ENCODE results near the gene PRKCQ.

PRKCQ gene

DNA sequence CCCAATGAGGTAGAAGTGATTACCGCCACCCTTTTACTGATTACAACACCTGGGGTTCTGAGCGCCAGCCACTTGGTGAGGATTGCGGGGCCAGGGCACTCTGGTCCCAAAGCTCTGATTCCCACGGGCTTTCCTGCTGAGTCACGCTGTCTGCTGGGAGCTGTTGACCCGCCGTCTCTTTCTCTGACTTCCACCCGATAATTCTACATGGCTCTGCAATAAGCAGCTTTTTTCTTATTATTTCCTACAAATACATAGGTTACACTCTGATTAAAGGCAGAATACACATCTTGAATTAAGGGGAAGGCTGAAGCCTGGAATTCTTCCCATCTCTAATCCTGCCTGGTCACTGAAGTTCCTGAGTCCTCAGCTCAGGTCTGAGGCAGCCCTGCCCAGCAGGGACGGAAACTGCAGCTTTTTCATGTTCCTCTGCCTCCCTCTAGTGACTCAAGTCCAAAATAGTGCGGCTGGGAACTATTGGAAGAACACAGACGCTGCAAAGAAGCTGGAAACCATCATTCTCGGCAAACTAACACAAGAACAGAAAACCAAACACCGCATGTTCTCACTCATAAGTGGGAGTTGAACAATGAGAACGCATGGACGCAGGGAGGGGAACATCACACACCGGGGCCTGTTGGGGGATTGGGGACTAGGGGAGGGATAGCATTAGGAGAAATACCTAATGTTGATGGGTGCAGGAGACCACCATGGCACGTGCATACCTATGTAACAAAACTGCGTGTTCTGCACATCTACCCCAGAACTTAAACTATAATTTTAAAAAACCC, 178.3 kb downstream of the PRKCQ start:
- H3K4me3 ChIP-seq (ENCODE audit: low read length) = no peak overlapping the region
- DNase-seq (ENCODE audit: low read depth, low spot score) = peak; percentile 63

GRCh38 chr10:6400821-6401465, 179.1 kb downstream of the PRKCQ start:
- no peak for DNase-seq (ENCODE audit: low read depth, low spot score)
- H3K4me3 ChIP-seq (ENCODE audit: low read length) = no peak overlapping the region

DNA sequence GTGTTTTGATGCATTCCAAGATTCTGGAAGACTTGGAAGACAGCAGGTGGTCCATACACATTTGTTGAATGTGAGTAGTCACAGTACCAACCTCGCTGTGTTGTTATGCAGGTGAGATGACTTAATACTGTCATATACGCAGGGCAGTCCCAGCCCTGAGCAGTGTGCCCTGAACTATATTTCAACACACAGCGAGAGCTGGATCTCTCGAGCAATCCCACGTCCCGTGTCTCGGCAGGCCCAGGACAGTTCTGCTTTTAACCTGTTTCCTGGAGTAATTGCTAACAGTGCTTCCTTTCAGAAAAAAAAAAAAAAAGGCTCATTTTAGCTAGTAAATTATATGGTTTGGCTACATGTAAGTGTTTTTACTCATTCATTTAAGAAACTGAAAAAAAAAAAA, 179.7 kb downstream of the PRKCQ start:
- H3K4me3 ChIP-seq (ENCODE audit: low read length) = no peak overlapping the region
- DNase-seq (ENCODE audit: low read depth, low spot score) = no peak

DNA sequence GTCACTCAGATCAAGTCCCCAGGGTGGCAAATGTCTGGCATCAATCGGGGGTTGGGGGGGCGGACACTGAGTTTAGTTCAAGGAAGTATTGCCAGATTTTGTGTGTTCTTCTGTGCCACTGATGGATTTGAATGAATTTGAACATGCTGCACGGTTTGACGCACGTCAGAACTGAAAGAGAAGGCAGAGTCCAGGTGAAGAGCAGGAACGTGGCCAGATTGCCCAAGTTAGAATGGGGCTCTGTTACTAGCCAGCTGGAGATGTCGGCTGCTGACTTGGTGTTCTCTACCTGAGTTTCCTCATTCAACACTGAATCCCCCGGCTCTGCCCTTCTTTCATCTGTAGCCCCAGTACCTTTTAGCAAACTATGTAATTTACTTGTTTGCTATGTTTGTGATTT, 180.2 kb downstream of the PRKCQ start:
- no peak for DNase-seq (ENCODE audit: low read depth, low spot score)
- no peak overlapping the region for H3K4me3 ChIP-seq (ENCODE audit: low read length)

DNA sequence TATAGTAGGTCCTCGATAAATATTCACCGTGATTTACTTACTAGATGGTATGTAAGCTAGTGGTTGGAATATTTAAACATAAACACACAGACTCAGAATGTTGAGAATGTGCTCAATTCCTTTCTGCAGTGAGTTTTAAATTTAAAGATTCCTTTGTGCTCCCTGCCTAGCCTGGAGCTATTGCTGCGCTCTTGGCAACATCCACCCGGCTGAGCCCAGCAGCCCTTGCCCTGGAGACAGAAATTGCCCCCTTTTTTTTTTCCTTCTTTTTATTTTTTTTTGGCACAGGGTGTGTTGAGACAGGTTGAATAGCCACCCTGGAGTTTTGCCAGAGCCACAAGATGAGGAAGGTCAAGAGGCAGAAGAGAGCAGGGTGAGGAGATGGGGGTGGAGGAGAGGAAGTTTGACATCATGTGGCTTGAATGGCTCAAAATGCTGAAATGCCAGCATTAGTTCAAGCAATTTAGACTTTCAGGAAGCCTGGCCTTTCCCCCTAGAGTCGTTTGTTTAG, 180.8 kb downstream of the PRKCQ start:
- DNase-seq (ENCODE audit: low read depth, low spot score) = no peak
- no peak overlapping the region for H3K4me3 ChIP-seq (ENCODE audit: low read length)

- H3K4me3 ChIP-seq (ENCODE audit: low read length) = no peak overlapping the region
- DNase-seq (ENCODE audit: low read depth, low spot score) = no peak
These were observed 181.7 kb downstream of the PRKCQ start for GRCh38 chr10:6398399-6398798.

DNA sequence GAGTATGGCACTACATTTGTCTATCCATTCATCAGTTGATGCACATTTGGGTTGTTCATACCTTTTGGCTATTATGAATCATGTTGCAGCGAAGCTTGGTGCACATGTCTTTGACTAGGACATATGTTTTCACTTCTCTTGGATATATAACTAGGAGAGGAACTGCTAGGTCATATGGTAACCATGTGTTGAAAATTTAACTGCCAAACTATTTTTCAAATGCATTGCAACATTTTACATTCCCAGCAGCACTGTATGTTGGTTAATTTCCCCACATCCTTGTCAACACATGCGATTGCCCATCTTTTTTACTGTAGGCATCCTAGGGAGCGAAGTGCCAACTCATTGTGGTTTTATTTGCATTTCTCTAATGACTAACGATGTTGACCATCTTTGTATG, 183.4 kb downstream of the PRKCQ start:
- no peak overlapping the region for H3K4me3 ChIP-seq (ENCODE audit: low read length)
- DNase-seq (ENCODE audit: low read depth, low spot score) = no peak

GRCh38 chr10:6396226-6396625, 183.8 kb downstream of the PRKCQ start:
- H3K4me3 ChIP-seq (ENCODE audit: low read length) = no peak overlapping the region
- DNase-seq (ENCODE audit: low read depth, low spot score) = no peak

DNA sequence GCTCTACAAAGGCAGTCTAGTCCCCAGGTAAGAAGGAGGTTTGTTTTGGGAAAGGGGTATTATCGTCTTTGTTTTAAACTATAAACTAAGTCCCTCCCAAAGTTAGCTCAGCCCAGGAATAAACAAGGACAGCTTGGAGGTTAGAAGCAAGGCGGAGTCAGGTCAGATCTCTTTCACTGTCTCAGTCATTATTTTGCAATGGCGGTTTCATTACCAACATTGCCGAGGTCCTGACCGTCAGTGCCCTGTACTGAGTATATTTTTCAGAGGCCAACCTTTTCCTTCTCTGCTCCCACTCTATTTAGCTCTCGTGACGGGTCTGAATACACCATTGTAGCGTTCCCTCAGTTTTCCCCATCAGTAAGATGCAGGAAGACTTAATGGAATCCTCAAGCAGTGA, 184.5 kb downstream of the PRKCQ start:
- no peak for DNase-seq (ENCODE audit: low read depth, low spot score)

GRCh38 chr10:6394084-6394483, 186.0 kb downstream of the PRKCQ start:
- H3K4me3 ChIP-seq (ENCODE audit: low read length) = no peak overlapping the region
- no peak for DNase-seq (ENCODE audit: low read depth, low spot score)

More for the DNA sequence above, 184.5 kb downstream of the PRKCQ start:
- H3K4me3 ChIP-seq (ENCODE audit: low read length) = no peak overlapping the region

DNA sequence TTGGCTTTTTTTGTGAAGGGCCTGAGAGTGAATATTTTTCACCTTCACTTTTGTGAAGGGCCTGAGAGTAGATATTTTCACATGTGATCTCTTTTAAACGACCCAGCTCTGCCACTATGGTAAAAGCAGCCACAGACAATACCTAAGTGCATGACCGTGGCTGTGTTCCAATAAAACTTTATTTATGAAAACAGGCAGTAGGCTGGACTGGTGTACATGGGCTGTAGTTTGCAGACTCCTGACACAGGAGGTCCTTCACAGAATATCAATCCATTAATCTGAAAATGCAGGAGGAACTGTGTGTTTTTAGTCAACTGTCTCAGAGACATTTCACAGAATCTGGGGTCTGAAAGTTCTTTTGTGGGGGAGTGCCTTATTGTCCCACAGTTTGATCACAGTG, 186.9 kb downstream of the PRKCQ start:
- no peak overlapping the region for H3K4me3 ChIP-seq (ENCODE audit: low read length)
- no peak for DNase-seq (ENCODE audit: low read depth, low spot score)

DNA sequence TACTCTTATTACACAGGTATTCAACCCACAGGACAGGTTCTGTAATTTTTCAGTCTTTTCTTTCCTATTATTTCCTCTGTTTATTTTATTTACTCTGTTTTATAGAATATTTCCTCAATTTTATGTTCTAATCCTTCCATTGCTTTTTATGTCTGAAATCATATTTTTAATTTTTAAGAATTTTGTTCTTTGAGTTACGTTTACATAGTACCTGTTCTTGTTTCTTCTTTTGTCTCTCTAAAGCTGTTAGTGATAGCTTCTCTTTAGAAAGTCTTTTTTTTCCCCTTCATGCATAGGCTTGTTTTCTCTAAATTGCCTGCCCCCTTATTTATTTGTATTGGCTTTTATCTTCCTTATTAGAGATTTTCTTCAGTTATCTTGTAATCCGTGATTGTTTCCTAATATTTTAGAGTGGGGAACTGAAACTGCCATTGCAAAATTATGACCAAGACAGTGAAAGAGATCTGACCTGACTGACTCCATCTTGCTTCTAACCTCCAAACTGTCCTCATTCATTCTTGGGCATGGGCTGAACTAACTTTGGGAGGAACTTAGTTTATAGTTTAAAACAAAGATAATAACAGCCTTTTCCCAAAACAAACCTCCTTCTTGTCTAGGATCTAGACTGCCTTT, 189.7 kb downstream of the PRKCQ start:
- no peak for DNase-seq (ENCODE audit: low read depth, low spot score)
- no peak overlapping the region for H3K4me3 ChIP-seq (ENCODE audit: low read length)

DNA sequence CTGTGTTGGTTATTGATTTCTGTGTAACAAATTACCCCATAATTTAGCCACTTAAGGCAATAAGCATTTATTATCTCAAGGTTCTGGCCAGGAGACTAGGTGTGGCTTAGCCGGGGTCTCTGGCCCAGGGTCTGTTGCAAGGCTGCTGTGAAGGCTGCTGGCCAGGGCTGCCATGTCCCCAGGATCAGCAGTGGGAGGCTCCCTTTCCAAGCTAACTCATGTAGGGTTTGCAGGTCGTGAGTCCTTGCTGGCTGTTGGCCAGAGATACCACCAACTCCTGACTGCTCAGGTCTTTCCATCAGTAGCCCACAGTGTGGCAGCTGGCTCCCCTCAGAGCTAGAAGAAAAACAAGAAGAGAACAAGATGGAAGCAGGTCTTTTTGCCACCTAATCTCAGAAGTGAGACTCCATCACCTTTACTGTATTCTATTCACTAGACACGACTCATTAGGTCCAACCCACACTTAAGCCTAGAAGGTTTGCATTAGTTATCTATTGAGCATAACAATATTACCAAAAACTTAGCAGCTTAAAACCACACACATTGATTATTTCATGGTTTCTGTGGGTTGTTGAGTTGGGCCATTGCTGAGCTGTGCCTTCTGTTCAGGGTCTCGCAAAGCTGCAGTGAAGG, 191.7 kb downstream of the PRKCQ start:
- no peak for DNase-seq (ENCODE audit: low read depth, low spot score)
- no peak overlapping the region for H3K4me3 ChIP-seq (ENCODE audit: low read length)

GRCh38 chr10:6386960-6387359, 193.1 kb downstream of the PRKCQ start:
- DNase-seq (ENCODE audit: low read depth, low spot score) = no peak
- H3K4me3 ChIP-seq (ENCODE audit: low read length) = no peak overlapping the region

DNA sequence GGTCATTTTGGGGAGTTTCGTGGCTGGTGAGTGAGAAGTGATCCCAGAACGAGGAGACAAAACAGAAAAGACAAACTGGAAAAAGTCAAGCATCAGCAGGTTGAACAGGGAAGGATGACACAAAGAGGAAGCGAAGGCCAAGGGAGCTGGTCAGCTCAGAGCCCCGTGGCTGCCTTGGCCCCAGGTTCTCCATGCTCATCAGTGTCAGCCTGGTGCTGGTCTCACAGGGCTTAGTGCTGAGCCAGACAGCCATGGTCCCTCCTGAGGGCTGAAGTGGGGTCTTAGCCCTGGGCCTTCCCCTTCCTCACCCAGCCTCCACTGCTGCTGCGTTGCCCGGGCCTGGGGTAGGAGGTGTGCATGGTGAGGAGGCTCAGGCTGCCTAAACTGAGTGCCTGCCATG, 193.7 kb downstream of the PRKCQ start:
- no peak for DNase-seq (ENCODE audit: low read depth, low spot score)
- H3K4me3 ChIP-seq (ENCODE audit: low read length) = no peak overlapping the region

DNA sequence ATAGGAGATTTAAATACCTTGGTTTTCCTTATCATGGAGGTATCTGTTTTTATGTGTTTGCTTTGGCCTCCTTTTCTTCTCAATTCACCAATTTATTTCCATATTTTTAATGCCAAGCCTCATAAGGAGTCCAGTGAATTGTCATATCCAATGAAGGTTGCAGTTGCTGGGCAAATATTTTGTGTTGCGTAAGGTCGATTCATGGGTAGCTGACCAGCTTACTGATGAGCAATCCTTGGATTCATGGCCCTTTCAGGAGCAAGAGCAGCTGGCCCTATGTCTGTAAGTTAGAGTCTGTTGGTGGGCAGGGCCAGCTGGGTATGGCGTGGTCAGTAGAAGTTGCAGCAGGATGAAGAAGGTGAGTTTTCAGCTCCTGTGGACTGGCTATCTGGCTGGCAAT, 194.4 kb downstream of the PRKCQ start:
- DNase-seq (ENCODE audit: low read depth, low spot score) = no peak
- H3K4me3 ChIP-seq (ENCODE audit: low read length) = no peak overlapping the region

DNA sequence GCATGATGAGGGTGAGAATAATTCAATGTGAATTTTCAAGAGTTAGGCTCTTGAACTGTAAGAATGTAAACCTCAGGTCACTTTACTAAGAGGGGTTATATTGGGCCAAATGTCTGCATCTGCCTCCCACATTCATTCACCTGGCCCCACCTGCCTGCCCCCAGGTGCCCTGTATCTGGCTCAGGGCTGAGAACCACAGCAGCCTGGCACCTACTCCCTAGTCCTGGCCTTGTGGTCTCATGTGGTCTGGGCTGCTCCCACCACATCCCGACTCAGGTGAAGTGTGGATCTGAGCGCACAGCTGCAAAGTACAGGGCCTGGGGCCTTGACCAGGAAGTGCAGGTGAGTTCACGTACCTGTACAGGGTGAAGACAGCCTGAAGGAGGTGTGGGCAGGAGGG, 195.2 kb downstream of the PRKCQ start:
- no peak overlapping the region for H3K4me3 ChIP-seq (ENCODE audit: low read length)
- no peak for DNase-seq (ENCODE audit: low read depth, low spot score)

DNA sequence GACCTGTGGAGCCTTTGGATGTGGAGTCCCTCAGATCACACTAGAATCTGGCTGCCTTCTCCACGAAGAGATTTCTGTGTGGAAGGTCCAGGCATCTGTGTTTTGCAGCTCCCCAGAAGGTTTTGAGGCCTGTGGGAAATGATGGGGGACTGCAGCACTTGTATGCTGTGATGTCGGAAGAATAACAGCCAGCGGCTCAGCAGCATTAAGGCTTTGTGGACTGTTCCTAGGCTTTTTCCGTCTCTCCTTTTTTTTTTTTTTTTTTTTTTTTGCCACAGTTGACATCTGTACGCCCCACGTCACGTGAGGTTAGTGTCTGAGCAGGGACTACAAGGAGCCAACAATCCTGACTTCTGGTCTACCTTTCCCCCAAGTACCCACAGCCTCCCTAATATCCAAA, 196.0 kb downstream of the PRKCQ start:
- no peak overlapping the region for H3K4me3 ChIP-seq (ENCODE audit: low read length)
- DNase-seq (ENCODE audit: low read depth, low spot score) = no peak

- H3K4me3 ChIP-seq (ENCODE audit: low read length) = no peak overlapping the region
- DNase-seq (ENCODE audit: low read depth, low spot score) = no peak
These were observed 196.8 kb downstream of the PRKCQ start for GRCh38 chr10:6383096-6383812.
